Activated CD8-positive, alpha-beta memory T cell treated with anti-CD3 and anti-CD28 coated beads, Interleukin-2, amount 10 ng/mL, durations not matched to agents 7 days and 5 days (primary cell): ENCODE results near the gene CCDC92. TPM values are rescaled to one million over a fixed set of nuclear protein-coding genes. Genes with fewer than 3 reads are reported as not detected.

ENCODE experiments used
- ATAC-seq: fragments of 150-1000 bp; cut with Tn5 transposase; one replicate; pipeline ENCODE4 v1.10.0; 2021; ENCODE audit warnings: moderate library complexity
- CTCF ChIA-PET: fragments of 350-600 bp; sonication (Branson Sonifier 250); formaldehyde crosslinking; loops from one replicate; lab custom pipeline; 2021; ENCODE audit warnings: antibody characterized with exemption; lab: Charles Lee
- DNase-seq: peaks from one replicate; pipeline ENCODE4 v3.0.0-alpha.2; 2020
- H3K27ac Mint-ChIP-seq: one replicate; pipeline ENCODE4 v1.8.0; 2021; ENCODE audit warnings: mild to moderate bottlenecking, mixed read lengths
- H3K27me3 Mint-ChIP-seq: one replicate; pipeline ENCODE4 v1.8.0; 2021; ENCODE audit warnings: mixed read lengths
- H3K36me3 Mint-ChIP-seq: one replicate; pipeline ENCODE4 v1.8.0; 2021; ENCODE audit warnings: mild to moderate bottlenecking, mixed read lengths
- H3K4me1 Mint-ChIP-seq: one replicate; pipeline ENCODE4 v1.8.0; 2021; ENCODE audit warnings: mixed read lengths
- H3K4me3 Mint-ChIP-seq: one replicate; pipeline ENCODE4 v1.8.0; 2021; ENCODE audit warnings: mild to moderate bottlenecking, moderate library complexity, mixed read lengths
- H3K9me3 Mint-ChIP-seq: one replicate; pipeline ENCODE4 v1.8.0; 2022; ENCODE audit warnings: low read depth, mixed read lengths
- total RNA-seq, 2 experiments: library from RNA; stranded (reverse); gene quantifications; one replicate each; pipeline ENCODE4 v1.2.3, GENCODE V29; 2021

The CCDC92 gene
- total RNA-seq, 2 experiments from 2014 or later, result 16.4 to 19.8 TPM

GRCh38 chr12:123886931-123887582, 85.6 kb downstream of the CCDC92 start:
- Mint-ChIP-seq H3K27ac (no peak overlapping the region), H3K4me1 (no peaks in the 10 kb centered on the region), H3K27me3 (peaks cover 35% of the 10 kb centered on the region), H3K36me3 (no peaks in the 10 kb centered on the region), H3K4me3 (no peak overlapping the region), H3K9me3 (no peaks in the 10 kb centered on the region)
- ATAC-seq (no peak), DNase-seq (no peak)
- CTCF ChIA-PET, result no interaction called here

- CTCF ChIA-PET, result no interaction called here
- Mint-ChIP-seq H3K36me3 (no peaks in the 10 kb centered on the region), H3K9me3 (no peaks in the 10 kb centered on the region), H3K4me3 (no peak overlapping the region), H3K27me3 (peaks cover 34% of the 10 kb centered on the region), H3K4me1 (no peaks in the 10 kb centered on the region), H3K27ac (no peak overlapping the region)
- ATAC-seq (no peak), DNase-seq (no peak)
Observed at GRCh38 chr12:123886258-123886657, 86.4 kb downstream of the CCDC92 start.

Other genes starting within 250 kb of the CCDC92 start
- under 1 TPM; 0.05 to 0.76 TPM for gene DNAH10, start 210.5 kb downstream of the CCDC92 start, total RNA-seq
- 10 to 100 TPM; 45.8 to 52.5 TPM for gene ZNF664, start 384 bp upstream of the CCDC92 start, total RNA-seq